Measurements from ENCODE around the gene GCLC.
"Not testable (repeated sequence)": the region's sequence is repeated elsewhere in the genome, so short reads cannot be mapped to it uniquely, and the experiment has no call there.

Gene GCLC

DNA sequence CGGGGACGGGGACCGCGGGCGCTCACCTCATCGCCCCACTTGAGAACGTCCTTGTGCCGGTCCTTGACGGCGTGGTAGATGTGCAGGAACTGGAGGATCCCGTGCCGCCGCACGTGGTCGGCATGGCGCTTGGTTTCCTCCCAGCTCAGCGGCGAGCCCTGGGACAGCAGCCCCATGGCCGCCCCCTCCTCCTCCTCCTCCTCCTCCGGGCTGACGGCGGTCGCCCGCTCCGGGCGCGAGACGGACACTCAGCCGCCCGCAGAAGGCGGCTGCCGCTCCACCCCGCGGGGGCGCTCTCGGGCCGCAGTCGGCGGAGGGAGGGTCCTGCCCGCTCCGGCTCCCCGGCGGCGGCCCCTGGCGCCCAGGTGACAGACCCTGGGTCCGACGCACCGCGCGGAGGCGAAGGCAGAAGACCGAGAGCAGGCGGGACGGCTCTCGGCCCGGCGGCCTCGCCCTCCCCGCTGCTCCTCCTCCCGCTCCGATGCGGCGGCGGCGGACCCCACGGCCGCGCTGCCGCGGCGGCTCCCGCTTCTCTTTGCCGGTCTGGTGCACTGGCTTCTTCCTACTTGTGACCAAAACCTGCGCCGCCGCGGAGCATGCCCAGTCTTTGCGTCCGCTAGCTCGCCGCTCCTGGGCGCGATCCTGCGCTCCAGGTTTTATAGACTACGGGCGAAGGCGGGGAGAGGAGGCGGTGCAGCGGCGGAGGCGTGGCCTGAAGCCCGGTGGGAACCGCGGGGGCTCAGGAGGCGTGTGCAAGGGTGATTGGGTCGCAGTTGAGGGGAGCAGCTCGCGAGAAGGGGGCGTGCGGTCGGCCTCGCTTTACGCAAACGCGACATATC, at the start of gene GCLC:
TSS of gene GCLC (minus strand) at position 632 of the 839 bp plus-strand sequence. CDS start at position 176, 456 bp downstream.
- peak; percentile 93 to 95 for DNase-seq

DNA sequence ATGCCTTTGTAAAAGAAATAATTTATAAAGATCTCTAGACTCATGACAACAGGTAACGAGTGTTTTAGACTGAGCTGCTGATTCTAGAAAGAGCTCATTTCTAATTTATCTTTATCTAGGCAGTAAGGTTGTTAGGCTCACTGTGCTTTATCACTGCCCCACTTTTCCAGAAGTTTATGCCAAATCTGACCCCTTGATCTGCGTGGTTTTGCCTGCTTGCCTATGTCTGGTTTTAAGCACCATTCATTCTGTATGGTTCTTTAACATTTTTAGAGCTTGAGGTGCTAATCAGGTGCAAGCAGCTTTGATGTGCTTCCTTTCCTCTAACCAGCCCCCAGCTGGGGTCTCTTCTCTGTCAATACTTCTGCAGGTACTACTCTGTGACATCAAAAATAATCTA, 49.7 kb upstream of the GCLC start:
- DNase-seq, result no peak

DNA sequence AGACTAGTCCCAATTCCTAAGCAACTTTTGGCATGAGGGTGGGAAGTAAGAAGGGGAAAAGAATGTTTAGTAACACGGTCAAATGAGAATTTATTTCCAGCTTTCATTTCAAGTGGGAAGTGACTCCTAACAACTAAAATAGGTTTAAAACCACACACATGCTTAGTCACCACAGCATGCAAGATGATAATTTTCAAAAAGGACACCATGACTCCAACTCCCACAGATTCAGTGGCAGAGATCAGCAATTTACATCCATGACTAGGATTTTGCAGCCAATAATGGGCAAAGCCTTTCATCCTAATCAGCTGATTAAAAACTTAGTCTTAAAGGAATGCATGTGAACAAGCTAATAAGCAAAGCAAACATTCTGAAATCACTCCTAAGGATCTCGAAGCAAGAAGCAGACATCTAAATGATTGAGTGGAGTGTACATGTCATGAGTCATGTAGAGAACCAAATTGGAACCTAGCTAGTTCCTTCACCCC, 48.1 kb upstream of the GCLC start:
- no peak for DNase-seq

DNA sequence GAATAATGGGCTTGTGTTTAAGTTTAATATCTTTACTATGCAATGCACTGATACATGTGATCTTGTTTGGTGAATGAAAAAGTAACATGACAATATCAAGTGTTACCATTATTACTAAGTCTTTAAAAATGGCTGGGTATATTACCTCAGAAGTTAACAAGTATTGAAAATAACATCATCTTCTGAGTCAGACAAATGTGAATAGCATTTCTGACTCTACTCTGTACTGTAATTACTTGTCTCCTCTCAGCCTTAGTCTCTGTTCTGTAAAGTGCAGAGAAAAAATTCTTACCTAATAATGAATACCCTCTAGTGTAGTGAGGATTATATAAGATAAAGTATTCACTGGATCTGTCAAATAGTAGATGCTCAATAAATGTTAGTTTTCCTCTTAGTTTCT, 47.0 kb upstream of the GCLC start:
- no peak for DNase-seq

DNA sequence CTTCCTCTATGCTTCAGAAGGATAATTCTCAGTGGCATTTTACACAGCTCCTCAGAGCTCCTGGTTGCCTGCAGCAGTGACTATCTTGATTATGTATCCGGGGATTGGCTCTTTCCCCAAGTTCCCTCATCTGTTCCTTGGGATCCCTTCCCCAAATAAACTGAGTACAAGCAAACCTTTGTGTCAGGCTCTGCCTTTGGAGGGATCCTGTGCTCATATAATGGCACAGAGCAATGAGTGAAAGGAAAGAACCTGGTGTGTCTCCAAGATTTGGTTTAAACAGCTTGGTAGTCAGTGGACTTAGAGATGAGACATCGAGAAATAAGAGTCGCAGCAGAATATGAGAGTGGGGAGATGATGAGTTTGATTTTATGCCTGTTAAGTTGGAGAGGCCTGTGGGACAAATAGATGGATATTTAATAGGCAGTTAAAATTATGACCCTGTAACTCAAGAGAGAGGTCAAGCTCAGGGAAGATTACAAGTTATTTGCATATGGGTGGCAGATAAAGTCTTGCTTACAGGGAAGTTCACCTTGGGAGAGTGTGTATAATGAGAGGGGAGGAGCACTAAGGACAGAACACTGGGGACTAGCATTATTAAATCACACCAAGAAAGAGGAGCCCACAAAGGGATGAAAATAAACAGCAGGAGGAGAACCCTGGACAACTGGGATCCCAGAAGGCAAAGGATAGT, 44.1 kb upstream of the GCLC start:
- no peak for DNase-seq

DNA sequence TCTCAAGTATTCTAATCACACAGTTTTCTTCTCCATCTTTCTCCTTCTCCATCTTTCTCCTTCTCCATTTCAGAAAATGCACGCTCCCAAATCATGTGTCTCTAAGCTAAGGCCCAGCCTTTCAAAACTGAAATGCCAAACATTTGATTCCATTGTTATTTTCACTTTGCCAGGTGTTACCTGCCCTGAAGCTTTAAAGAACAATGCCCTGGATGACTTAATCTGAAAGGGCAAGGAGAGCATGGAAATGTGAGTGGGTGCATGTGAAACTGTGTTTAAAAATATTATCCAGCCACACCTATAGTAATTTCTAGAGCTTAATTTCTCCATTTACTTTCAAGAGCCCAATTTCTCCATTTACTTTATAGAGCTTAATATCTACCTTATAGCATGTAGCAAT, 42.4 kb upstream of the GCLC start:
- DNase-seq, result no peak

DNA sequence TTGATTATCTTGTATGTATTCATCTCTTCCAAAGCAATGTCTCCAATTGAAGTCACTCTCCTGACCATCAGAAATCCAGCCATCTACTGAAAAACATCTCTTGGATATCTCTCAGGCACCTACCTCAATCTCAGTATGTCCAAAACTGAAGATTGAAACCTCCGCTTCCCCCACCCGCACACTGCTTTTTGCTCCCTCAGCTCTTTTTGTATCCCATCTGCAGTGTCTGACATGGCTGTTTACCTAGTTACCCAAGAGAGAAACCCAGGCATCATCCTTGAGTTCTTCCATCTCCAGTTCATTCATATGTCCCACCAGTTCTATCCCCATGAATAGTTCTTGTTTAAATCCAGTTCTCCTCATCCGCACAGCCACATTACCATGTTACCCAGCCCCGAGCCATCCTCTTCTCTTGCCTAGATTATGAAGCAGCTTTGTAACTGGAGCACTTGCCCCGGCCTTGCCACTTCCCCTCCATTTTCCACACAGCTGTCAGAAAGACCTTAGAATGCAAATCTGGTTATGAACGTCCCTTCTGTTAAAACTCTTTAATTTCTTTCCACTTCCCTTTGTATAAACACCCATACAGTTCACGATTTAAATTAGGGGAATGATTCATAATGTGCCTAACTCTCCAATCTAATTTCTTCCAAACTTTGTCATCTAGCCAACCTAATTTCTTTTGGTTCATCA, 40.5 kb upstream of the GCLC start:
- DNase-seq, result no peak

DNA sequence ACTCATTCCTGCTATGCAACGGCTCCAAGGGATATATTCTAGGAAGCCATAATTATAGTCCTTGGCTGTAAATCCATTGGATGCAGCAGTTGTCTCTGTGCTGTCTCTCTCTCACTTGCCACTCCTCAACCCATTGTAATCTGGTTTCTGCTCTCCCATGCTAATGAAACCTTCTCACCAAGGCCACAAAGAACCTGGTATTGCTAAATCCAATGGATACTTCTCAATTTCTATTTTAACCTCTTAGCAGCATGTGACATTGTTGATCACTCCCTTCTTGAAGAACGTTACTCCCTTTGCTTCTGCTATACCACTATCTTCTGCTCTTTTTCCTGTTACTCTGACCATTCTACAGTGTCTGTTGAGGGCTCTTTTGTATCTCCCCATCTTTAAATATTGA, 39.8 kb upstream of the GCLC start:
- no peak for DNase-seq

DNA sequence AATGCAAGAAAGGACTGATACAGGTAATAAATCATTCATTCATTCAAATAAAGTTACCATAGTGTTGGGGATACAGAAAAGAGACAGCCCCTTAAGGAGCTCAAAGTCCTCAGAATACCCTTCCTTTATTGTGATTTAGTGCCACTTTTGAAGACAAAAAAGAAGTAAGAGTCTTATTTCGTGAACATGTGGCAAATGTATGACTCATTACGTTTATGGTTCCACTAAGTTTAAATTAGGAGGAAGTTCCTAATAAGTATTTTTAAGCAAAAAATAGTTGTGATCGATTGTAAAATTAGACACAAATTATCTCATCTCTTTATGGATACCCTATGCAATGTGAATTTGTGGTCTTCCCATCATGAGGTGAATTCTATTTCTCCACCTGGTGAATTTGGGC, 38.5 kb upstream of the GCLC start:
- DNase-seq, result no peak

DNA sequence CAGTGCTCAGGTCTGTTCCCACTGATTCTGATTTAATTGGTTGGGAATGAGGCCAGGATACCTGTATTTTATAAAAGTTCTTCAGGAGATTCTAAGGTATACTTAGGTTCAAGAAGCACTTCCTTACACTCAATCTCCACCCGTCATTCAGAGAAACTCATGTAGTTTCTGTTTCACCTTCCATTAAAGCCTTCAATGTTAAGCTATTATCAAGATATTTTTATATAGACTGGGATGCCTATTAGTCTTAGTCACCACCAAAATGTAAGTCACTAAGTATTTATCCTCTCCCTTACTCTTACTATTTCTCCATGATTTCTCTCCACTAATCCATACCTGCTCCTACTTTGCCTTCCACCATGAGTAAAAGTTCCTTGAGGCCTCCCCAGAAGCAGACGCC, 38.1 kb upstream of the GCLC start:
- no peak for DNase-seq

DNA sequence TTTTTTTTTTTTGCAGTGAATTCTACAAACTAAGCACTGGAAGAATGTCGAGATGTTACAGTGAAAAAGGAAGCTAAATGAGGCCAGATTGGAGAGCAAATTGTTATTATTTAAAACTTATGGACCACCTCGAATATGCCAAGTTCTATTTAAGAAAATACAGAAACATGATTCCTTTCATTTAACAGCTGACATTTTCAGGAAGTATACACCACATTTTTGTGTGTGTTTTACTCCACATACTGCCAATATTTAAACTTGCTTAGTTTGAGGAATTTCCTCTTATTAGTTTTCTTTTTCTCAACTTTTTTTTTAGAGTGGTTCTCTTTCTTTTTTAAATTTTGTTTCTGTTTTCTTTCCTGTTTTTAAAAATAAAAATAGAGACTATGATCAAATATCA, 37.0 kb upstream of the GCLC start:
- no peak for DNase-seq

DNA sequence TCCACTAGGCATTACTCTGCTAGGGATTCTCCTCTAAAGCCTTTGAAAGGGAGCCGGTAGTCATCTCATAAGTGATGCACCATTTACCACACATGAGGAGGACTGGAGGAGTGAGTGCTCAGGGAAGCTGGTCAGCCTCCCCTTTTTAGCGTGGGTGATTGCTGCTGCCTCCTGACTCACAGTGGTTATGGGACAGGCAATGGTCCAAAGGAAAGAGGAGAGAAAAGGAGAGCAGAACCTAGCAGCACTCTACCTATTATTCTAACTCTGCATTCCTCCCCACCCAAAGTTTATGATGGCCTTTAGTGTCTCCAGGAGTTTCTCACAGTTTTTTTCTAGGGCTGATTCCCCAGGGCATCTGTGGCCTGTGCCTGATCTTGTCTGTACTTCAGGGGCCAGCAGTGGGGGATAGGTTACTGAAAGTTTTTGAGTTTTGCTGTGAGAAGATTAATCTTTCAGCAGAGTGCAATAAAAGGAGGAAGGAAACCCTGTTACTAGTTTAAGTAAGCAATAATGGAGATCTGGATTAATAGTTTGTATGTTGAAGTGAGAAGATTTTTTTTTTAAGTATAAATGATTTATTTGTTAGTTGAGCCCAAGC, 36.4 kb upstream of the GCLC start:
- DNase-seq, result peak in 1 of 2 experiments; percentile 27

DNA sequence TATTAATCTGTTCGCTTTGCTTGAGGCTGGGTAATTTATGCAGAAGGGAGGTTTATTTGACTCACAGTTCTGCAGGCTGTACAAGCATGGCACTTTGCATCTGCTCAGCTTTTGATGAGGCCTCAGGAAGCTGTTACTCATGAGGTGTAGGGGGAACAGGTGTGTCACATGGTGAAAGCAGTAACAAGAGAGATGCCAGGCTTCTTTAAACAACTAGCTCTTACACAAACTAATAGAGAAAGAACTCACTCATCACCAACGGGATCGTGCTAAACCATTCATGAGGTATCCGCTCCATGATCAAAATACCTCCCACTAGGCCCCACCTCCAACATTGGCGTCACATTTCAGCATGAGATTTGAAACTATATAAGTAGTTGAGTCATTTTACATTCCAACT, 34.4 kb upstream of the GCLC start:
- peak; percentile 70 to 74 for DNase-seq

DNA sequence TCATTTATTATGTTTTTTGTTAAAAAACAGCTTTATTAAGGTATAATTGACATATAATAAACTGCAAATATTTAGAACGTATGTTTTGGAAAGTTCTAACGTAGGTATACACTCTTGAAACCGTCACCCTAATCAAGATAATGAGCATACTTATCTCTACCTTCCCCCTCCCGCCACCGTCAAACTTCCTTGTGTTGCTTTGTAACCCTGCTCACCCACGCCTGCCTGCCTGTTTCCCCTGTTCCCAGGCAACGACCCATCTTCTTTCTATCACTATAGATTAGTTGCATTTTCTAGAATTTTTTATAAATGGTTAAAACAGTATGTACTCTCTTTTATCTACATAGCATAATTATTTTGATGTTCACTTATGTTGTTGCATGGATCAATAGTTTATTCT, 33.5 kb upstream of the GCLC start:
- DNase-seq, result no peak

DNA sequence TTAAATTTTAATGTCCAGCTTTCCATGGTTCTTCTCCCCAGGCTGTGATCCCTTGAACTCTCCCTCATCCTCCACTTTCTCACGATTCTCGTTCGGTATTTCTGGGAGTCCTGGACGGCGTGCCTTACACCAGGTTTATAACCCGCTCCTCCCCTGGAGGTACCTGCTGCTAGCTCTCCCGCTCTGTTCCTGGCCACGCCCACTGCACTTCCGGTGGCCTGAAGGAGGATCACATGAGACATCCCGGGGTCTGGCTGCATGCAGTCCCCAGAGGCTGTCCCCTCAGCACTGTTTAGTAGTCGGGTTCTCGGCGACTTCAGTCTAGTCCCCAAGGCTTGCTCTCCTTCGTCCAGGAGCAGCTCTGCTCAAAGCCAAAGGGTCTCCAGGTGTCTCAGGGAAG, 28.4 kb upstream of the GCLC start:
- no peak for DNase-seq

DNA sequence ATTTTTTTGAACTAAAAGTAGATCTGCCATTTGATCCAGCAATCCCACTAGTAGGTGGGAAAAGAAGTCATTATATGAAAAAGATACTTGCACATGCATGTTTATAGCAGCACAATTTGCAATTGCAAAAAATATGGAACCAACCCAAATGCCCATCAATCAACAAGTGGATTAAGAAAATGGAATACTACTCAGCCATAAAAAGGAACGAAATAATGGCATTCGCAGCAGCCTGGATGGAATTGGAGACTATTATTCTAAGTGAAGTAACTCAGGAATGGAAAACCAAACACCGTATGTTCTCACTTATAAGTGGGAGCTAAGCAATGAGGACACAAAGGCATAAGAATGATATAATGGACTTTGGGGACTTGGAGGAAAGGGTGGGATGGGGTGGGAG, 27.5 kb upstream of the GCLC start:
- not testable (repeated sequence) for DNase-seq

DNA sequence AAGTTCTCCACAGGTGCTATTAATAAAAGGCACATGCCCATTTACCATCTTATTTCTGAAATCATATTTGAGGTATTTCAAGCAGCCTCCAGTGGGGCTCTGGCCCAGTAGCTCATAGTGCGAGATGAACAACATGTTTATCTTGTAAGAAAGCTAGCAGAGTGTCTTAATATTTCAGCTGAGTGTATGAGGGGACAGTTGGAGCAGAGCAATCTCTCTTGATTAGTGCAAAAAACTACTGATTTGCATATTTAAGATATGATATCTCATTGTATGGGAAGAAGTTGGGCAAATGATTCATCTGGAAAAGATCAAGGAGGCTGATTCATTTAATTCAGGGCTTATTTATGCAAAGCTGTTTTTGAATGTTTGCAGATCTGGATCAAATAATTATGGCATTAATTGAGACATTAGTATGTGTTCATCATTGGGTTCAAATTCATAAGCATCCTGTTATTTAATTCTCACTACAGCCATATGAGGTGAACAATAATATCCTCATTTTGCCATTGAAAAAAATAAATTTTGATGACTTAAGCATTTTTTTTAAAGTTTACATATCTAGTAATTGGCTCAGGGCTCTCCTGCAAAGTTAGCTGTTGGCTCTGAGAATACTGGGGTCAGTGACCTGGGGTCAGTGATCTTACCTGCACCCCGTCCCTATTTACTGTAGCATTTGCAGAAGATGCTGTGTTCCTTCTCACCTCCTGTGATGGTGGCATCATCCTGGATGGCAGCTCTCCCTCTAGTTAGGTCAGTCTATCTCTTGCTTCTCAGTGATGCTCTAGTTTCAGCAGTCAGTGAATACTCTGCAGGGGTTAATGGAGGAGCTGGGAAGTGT, 24.1 kb upstream of the GCLC start:
- no peak for DNase-seq

DNA sequence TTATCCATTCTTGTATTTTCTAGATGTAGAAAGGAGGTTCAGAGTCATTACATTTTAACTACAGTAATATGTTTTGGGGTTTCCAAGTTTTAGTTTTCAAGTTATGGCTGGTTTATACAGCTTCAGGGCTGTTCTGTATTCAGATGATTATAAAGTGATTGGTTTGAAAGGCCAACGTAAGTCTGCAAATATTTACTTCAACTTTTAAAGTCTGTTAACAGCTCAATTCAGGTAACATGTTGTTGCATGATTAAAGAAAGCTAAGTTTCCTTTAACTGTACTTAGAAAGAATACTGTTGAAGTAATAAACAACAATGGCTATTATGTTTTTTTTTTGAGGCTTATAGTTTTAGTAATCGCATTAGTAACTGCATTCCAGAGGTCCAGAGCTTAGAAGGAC, 22.8 kb upstream of the GCLC start:
- no peak for DNase-seq

DNA sequence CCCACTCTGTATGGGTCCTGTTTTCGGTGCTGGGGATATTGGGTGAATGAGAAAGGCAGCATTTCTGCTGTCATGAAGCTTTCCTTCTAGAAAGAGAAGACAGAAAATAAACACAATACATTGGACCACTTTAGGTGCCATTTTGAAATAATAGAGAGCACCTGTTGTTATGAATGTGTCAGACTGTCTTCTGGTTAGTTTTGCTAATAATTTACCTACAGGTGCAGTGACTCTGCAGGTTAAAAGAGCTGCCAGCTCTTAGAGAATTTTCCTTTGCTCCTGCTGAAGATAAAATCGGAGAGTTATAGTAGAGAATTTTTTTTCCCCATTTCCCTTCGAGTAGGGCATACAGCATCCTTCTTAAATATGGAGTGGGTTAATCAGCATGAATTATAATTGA, 21.9 kb upstream of the GCLC start:
- DNase-seq, result no peak

DNA sequence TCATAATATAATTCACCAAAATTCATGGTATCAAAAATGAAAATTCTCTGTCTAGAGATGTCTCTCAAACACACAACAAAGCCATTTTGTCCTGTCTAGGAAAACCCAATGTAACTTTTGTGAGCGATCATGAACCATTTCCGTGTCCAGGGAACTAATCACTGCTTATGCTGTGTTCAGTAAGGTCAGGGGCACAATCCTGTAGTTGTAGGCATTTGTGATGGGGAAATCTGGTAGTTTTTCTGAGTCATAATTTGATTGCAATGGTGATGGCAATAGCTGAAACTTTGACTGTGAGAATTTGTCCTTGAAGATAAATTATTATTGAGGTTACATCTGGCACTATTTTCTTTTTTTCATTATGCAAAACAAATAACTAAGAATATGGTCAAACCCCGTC, 21.0 kb upstream of the GCLC start:
- DNase-seq, result no peak

DNA sequence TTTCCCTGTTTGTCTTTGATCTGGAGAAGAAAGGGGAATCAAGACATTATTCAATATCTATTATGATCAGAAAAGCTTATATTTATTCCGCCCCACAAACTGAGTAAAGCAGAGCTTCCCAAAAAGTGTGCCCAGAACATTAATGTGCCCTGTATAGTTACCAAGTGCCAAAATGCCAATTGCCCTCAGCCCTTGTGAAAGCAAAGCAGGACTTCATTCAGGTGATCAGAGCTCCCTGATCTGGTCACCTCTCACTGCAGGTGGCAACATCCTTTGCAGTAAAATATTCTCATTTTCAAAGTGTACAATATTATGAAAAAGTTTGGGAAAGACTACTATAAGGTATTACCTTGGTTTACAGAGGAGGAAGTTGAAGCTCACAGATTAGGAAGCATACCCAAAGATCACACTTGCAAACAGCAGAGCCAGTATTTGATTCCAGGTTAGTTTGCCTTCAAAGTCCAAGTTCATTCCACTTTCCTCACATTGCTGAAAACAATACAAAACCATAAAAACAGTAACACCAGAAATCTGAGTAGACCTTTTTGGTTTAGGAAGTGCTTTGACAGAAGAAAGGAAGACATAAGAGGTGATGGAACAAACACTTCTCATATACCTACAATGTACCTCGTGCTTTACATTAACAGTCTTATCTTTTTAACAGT, 19.6 kb upstream of the GCLC start:
- DNase-seq, result no peak
